H1 (cell line): ENCODE measurements around the gene MIB2.

Experiments
- ATF2 ChIP-seq: IDR thresholded peaks from 2 replicates; pipeline ENCODE4 v1.6.1; 2012; ENCODE audit warnings: low read length, inconsistent platforms
- BCL11A ChIP-seq, 2 experiments: IDR thresholded peaks; one replicate each; pipeline ENCODE4 v1.6.1; 2011; ENCODE audit warnings: low read depth in 2 of 2, low read length in 2 of 2, mild to moderate bottlenecking in 2 of 2
- CTCF ChIP-seq, 3 experiments: IDR thresholded peaks; 1 replicate in 2 of 3; 2 replicates in 1 of 3; pipeline versions ENCODE4 v1.5.1 to v1.6.1; 2011; ENCODE audit warnings: low read length in 3 of 3, mild to moderate bottlenecking in 3 of 3, inconsistent platforms in 2 of 3, low read depth in 1 of 3, moderate library complexity in 1 of 3; ENCODE audit not compliant: insufficient read depth in 1 of 3; ENCODE audit errors: control extremely low read depth in 1 of 3
- EP300 ChIP-seq, 2 experiments: IDR thresholded peaks; 1 replicate in 1 of 2; 2 replicates in 1 of 2; pipeline ENCODE4 v1.6.1; 2011 to 2012; ENCODE audit warnings: low read depth in 2 of 2, low read length in 2 of 2, mild to moderate bottlenecking in 2 of 2, borderline replicate concordance in 1 of 2, inconsistent platforms in 1 of 2, moderate library complexity in 1 of 2
- POLR2A ChIP-seq, 2 experiments: IDR thresholded peaks; 1 replicate in 1 of 2; 2 replicates in 1 of 2; pipeline ENCODE4 v1.6.1; 2011; ENCODE audit warnings: low read depth in 2 of 2, low read length in 2 of 2, mild to moderate bottlenecking in 2 of 2; ENCODE audit errors: control extremely low read depth in 1 of 2
- RAD21 ChIP-seq, 2 experiments: IDR thresholded peaks in 1 of 2; conservative IDR thresholded peaks in 1 of 2; 2 replicates each; pipeline ENCODE4 v1.6.1; 2011; ENCODE audit warnings: low read depth in 2 of 2, low read length in 2 of 2, improper control_type of control experiment in 1 of 2, inconsistent platforms in 1 of 2, mild to moderate bottlenecking in 1 of 2, moderate library complexity in 1 of 2
- RXRA ChIP-seq: IDR thresholded peaks from 2 replicates; pipeline ENCODE4 v1.6.1; 2011; ENCODE audit warnings: low read depth, mild to moderate bottlenecking, low read length, moderate library complexity; ENCODE audit not compliant: insufficient read depth
- SP1 ChIP-seq: IDR thresholded peaks from 2 replicates; pipeline ENCODE4 v1.6.1; 2011; ENCODE audit warnings: low read depth, low read length

GRCh38 chr1:1617516-1617915, 2.2 kb downstream of the MIB2 start:
- no peak for TF ChIP-seq RXRA
- TF ChIP-seq ATF2 = no peak
- TF ChIP-seq CTCF (IDR thresholded peaks at IDR 0.05; ENCODE audit: control extremely low read depth in 1 of 3, insufficient read depth in 1 of 3, low read depth in 1 of 3, low read length in 3 of 3) = no peak
- no peak for TF ChIP-seq POLR2A (IDR thresholded peaks at IDR 0.05; ENCODE audit: control extremely low read depth in 1 of 2, low read depth in 2 of 2, low read length in 2 of 2)
- no peak for TF ChIP-seq EP300 (IDR thresholded peaks at IDR 0.05; ENCODE audit: borderline replicate concordance in 1 of 2, low read depth in 2 of 2, low read length in 2 of 2)
- no peak for TF ChIP-seq BCL11A (IDR thresholded peaks at IDR 0.05; ENCODE audit: low read depth in 2 of 2, low read length in 2 of 2)
- no peak for TF ChIP-seq SP1
- no peak for TF ChIP-seq RAD21 (IDR thresholded peaks at IDR 0.05 in 1 of 2, conservative IDR thresholded peaks at IDR 0.05 in 1 of 2; ENCODE audit: low read depth in 2 of 2, low read length in 2 of 2)
